ENCODE measurements around the gene TDRD7. TPM values are rescaled to one million over a fixed set of nuclear protein-coding genes. Genes with fewer than 3 reads are reported as not detected.

TDRD7 gene
- total and polyA plus RNA-seq, 2 of the 13 experiments (the other 11 are each of a cell fraction or from before 2014, with no cell fraction given) = 9.8 to 15.5 TPM

DNA sequence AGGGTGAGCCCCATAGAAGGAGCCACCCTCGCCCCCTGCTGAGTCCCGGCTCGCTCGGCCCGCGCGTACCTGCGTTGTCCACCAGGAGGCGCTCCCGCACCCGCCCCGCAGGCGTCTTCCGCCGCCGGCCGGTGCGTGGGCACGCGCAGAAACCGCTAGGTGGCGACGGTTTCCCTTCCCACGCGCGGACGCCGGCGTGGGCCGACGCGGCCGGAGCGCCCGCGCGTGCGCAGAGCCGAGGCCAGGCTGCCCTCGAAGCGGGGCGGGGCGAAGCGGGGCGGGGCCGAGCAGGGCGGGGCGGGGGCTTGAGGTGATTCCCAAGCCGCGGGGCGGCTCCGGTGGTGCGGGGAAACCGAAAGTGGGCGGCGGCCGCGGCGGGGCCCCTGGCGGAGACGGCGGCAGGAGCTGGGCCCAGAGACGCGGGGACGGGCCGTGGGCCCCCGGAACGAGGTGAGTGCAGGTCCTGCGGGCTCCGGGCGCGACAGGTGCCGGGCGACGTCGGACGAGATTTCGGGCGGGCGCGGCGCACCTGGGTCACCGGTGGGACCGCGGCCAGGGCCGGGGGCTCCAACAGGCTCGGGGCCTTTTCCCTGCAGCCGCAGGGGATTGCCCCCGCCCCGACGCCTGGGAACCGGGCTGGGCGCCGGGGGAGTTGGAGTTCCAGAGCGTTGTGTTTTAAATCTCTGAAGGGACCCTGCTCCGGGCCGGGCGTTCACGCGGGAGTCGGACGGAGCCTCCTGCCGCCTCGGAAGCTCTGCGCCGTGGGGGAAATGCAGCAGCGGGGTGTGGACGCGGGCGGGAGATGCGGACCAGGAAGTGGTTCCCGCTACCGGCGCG lies at the start of gene TDRD7 (continued):
- TF ChIP-seq, protein P1, sequence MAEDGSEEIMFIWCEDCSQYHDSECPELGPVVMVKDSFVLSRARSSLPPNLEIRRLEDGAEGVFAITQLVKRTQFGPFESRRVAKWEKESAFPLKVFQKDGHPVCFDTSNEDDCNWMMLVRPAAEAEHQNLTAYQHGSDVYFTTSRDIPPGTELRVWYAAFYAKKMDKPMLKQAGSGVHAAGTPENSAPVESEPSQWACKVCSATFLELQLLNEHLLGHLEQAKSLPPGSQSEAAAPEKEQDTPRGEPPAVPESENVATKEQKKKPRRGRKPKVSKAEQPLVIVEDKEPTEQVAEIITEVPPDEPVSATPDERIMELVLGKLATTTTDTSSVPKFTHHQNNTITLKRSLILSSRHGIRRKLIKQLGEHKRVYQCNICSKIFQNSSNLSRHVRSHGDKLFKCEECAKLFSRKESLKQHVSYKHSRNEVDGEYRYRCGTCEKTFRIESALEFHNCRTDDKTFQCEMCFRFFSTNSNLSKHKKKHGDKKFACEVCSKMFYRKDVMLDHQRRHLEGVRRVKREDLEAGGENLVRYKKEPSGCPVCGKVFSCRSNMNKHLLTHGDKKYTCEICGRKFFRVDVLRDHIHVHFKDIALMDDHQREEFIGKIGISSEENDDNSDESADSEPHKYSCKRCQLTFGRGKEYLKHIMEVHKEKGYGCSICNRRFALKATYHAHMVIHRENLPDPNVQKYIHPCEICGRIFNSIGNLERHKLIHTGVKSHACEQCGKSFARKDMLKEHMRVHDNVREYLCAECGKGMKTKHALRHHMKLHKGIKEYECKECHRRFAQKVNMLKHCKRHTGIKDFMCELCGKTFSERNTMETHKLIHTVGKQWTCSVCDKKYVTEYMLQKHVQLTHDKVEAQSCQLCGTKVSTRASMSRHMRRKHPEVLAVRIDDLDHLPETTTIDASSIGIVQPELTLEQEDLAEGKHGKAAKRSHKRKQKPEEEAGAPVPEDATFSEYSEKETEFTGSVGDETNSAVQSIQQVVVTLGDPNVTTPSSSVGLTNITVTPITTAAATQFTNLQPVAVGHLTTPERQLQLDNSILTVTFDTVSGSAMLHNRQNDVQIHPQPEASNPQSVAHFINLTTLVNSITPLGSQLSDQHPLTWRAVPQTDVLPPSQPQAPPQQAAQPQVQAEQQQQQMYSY (CRISPR knock-in tag; IDR thresholded peaks at IDR 0.05) = peak; percentile 38; the same call in 1 of the 2 replicates
- TF ChIP-seq, protein P2, sequence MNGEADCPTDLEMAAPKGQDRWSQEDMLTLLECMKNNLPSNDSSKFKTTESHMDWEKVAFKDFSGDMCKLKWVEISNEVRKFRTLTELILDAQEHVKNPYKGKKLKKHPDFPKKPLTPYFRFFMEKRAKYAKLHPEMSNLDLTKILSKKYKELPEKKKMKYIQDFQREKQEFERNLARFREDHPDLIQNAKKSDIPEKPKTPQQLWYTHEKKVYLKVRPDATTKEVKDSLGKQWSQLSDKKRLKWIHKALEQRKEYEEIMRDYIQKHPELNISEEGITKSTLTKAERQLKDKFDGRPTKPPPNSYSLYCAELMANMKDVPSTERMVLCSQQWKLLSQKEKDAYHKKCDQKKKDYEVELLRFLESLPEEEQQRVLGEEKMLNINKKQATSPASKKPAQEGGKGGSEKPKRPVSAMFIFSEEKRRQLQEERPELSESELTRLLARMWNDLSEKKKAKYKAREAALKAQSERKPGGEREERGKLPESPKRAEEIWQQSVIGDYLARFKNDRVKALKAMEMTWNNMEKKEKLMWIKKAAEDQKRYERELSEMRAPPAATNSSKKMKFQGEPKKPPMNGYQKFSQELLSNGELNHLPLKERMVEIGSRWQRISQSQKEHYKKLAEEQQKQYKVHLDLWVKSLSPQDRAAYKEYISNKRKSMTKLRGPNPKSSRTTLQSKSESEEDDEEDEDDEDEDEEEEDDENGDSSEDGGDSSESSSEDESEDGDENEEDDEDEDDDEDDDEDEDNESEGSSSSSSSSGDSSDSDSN (CRISPR knock-in tag; IDR thresholded peaks at IDR 0.05) = peak; percentile 59; the same call in 1 of the 2 replicates
- TF ChIP-seq, protein P3, sequence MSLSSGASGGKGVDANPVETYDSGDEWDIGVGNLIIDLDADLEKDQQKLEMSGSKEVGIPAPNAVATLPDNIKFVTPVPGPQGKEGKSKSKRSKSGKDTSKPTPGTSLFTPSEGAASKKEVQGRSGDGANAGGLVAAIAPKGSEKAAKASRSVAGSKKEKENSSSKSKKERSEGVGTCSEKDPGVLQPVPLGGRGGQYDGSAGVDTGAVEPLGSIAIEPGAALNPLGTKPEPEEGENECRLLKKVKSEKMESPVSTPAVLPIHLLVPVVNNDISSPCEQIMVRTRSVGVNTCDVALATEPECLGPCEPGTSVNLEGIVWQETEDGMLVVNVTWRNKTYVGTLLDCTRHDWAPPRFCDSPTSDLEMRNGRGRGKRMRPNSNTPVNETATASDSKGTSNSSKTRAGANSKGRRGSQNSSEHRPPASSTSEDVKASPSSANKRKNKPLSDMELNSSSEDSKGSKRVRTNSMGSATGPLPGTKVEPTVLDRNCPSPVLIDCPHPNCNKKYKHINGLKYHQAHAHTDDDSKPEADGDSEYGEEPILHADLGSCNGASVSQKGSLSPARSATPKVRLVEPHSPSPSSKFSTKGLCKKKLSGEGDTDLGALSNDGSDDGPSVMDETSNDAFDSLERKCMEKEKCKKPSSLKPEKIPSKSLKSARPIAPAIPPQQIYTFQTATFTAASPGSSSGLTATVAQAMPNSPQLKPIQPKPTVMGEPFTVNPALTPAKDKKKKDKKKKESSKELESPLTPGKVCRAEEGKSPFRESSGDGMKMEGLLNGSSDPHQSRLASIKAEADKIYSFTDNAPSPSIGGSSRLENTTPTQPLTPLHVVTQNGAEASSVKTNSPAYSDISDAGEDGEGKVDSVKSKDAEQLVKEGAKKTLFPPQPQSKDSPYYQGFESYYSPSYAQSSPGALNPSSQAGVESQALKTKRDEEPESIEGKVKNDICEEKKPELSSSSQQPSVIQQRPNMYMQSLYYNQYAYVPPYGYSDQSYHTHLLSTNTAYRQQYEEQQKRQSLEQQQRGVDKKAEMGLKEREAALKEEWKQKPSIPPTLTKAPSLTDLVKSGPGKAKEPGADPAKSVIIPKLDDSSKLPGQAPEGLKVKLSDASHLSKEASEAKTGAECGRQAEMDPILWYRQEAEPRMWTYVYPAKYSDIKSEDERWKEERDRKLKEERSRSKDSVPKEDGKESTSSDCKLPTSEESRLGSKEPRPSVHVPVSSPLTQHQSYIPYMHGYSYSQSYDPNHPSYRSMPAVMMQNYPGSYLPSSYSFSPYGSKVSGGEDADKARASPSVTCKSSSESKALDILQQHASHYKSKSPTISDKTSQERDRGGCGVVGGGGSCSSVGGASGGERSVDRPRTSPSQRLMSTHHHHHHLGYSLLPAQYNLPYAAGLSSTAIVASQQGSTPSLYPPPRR (CRISPR knock-in tag; IDR thresholded peaks at IDR 0.05; ENCODE audit: borderline replicate concordance) = no peak
- TF ChIP-seq AHR (CRISPR knock-in tag; IDR thresholded peaks at IDR 0.05) = peak; percentile 78; the same call in 1 of the 2 replicates
- TF ChIP-seq ZNF101 (CRISPR knock-in tag; IDR thresholded peaks at IDR 0.05; ENCODE audit: borderline replicate concordance, low read depth) = no peak
- TF ChIP-seq, protein P4, sequence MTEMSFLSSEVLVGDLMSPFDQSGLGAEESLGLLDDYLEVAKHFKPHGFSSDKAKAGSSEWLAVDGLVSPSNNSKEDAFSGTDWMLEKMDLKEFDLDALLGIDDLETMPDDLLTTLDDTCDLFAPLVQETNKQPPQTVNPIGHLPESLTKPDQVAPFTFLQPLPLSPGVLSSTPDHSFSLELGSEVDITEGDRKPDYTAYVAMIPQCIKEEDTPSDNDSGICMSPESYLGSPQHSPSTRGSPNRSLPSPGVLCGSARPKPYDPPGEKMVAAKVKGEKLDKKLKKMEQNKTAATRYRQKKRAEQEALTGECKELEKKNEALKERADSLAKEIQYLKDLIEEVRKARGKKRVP (CRISPR knock-in tag; IDR thresholded peaks at IDR 0.05) = peak in 1 of 2 experiments; percentile 65; a peak in 2 of 4 replicates
- peak; percentile 58; the same call in 1 of the 2 replicates for TF ChIP-seq PPARG (CRISPR knock-in tag; conservative IDR thresholded peaks at IDR 0.05)
- TF ChIP-seq, protein P5, sequence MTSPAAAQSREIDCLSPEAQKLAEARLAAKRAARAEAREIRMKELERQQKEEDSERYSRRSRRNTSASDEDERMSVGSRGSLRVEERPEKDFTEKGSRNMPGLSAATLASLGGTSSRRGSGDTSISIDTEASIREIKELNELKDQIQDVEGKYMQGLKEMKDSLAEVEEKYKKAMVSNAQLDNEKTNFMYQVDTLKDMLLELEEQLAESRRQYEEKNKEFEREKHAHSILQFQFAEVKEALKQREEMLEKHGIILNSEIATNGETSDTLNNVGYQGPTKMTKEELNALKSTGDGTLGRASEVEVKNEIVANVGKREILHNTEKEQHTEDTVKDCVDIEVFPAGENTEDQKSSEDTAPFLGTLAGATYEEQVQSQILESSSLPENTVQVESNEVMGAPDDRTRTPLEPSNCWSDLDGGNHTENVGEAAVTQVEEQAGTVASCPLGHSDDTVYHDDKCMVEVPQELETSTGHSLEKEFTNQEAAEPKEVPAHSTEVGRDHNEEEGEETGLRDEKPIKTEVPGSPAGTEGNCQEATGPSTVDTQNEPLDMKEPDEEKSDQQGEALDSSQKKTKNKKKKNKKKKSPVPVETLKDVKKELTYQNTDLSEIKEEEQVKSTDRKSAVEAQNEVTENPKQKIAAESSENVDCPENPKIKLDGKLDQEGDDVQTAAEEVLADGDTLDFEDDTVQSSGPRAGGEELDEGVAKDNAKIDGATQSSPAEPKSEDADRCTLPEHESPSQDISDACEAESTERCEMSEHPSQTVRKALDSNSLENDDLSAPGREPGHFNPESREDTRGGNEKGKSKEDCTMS (CRISPR knock-in tag; conservative IDR thresholded peaks at IDR 0.05) = no peak
- 0 out of 2 replicates have a peak, but pooled peaks have one; percentile 36 for TF ChIP-seq SP2 (CRISPR knock-in tag; IDR thresholded peaks at IDR 0.05)
- peak; percentile 72 for TF ChIP-seq BORCS8-MEF2B (CRISPR knock-in tag; IDR thresholded peaks at IDR 0.05)
- 0 out of 2 replicates have a peak, but pooled peaks have one; percentile 41 for TF ChIP-seq ZNF678 (CRISPR knock-in tag; IDR thresholded peaks at IDR 0.05)
- no peak; the same call in 1 of the 2 replicates for TF ChIP-seq ZNF674 (CRISPR knock-in tag; IDR thresholded peaks at IDR 0.05; ENCODE audit: low read depth)

Data from HepG2 (cell line).